GM12878 (cell line): ENCODE results near the gene THUMPD3. TPM values are rescaled to one million over a fixed set of nuclear protein-coding genes. Genes with fewer than 3 reads are reported as not detected.

Experiments
- ATAC-seq: fragments of 200-7000 bp; cut with Tn5 transposase; 3 replicates; pipeline ENCODE4 v1.9.1; 2020; ENCODE audit warnings: mild to moderate bottlenecking, moderate library complexity
- BruUV-seq: library from RNA; stranded (reverse); fragments of 400-500 nt; replicated peaks from 2 replicates; lab custom pipeline; 2021; lab: Mats Ljungman, UMichigan
- CTCF ChIA-PET: fragments of 300-600 bp; sonication (Branson Sonifier 250); formaldehyde crosslinking; extraction: SDS; loops from one replicate; lab custom pipeline; 2021; ENCODE audit warnings: inconsistent platforms; lab: Yijun Ruan, JAX
- POLR2A ChIA-PET: fragments of 350-600 bp; formaldehyde crosslinking; extraction: SDS; loops from one replicate; lab custom pipeline; 2021; ENCODE audit warnings: inconsistent platforms; lab: Charles Lee
- RAD21 ChIA-PET: fragments of 300-600 bp; sonication (Branson Sonifier 250); formaldehyde crosslinking; loops from one replicate; lab custom pipeline; 2023; ENCODE audit warnings: antibody characterized with exemption; ENCODE audit not compliant: unreplicated experiment; lab: Charles Lee
- SMC1A ChIA-PET: fragments of 300-600 bp; sonication (Branson Sonifier 250); formaldehyde crosslinking; loops from one replicate; lab custom pipeline; 2023; ENCODE audit not compliant: unreplicated experiment, uncharacterized antibody; lab: Charles Lee
- DNase-seq: peaks from one replicate; pipeline ENCODE4 v3.0.0-alpha.2; 2011; ENCODE audit warnings: low read depth, low spot score
- FAIRE-seq: peaks from 3 replicates; lab custom pipeline; 2011; peaks lifted over from hg19 to GRCh38; lab: Jason Lieb, UNC
- H2AFZ ChIP-seq: 2 replicates; pipeline ENCODE4 v1.6.0; 2011; ENCODE audit warnings: low read depth, low read length, control low read depth; ENCODE audit not compliant: control insufficient read depth
- H3K27ac ChIP-seq: 2 replicates; pipeline ENCODE4 v1.5.1; 2011; ENCODE audit warnings: control low read depth; ENCODE audit not compliant: control insufficient read depth, insufficient read depth
- H3K27me3 ChIP-seq, 2 experiments: replicated peaks in 1 of 2; 2 replicates each; pipeline versions ENCODE4 v1.6.0 to v1.6.1; 2011; ENCODE audit warnings: low read length in 1 of 2; ENCODE audit not compliant: control insufficient read depth in 2 of 2, insufficient read depth in 2 of 2
- H3K36me3 ChIP-seq, 2 experiments: 2 replicates each; pipeline ENCODE4 v1.5.1; 2011; ENCODE audit warnings: low read length in 1 of 2; ENCODE audit not compliant: control insufficient read depth in 2 of 2, insufficient read depth in 2 of 2
- H3K4me1 ChIP-seq: 2 replicates; pipeline ENCODE4 v1.6.1; 2011; ENCODE audit warnings: mild to moderate bottlenecking, low read length, moderate library complexity, mixed read lengths; ENCODE audit not compliant: control insufficient read depth, insufficient read depth
- H3K4me2 ChIP-seq: 2 replicates; pipeline ENCODE4 v1.6.0; 2011; ENCODE audit warnings: control low read depth; ENCODE audit not compliant: control insufficient read depth, insufficient read depth
- H3K4me3 ChIP-seq: fragments of 200-600 bp; sonication (generic); 2 replicates; pipeline ENCODE4 v1.5.1; 2016
- H3K79me2 ChIP-seq: 2 replicates; pipeline ENCODE4 v1.6.0; 2011; ENCODE audit warnings: low read length; ENCODE audit not compliant: control insufficient read depth, insufficient read depth
- H3K9ac ChIP-seq: 2 replicates; pipeline ENCODE4 v1.8.0; 2011; ENCODE audit warnings: low read length, control low read depth, mixed read lengths; ENCODE audit not compliant: control insufficient read depth, insufficient read depth
- H3K9me3 ChIP-seq: replicated peaks from 3 replicates; pipeline ENCODE4 v1.5.1; 2011; ENCODE audit warnings: mild to moderate bottlenecking, low read length; ENCODE audit not compliant: control insufficient read depth, insufficient read depth
- H4K20me1 ChIP-seq: 2 replicates; pipeline ENCODE4 v1.6.0; 2011; ENCODE audit not compliant: control insufficient read depth, insufficient read depth
- ASH2L ChIP-seq: fragments of 300-600, 200-600 bp; sonication (generic); IDR thresholded peaks from 2 replicates; pipeline ENCODE4 v1.6.1; 2017; ENCODE audit warnings: low read depth, mild to moderate bottlenecking, borderline replicate concordance
- CREB1 ChIP-seq: IDR thresholded peaks from 2 replicates; pipeline ENCODE4 v1.6.1; 2012; ENCODE audit warnings: low read depth, mild to moderate bottlenecking, inconsistent platforms
- IKZF2 ChIP-seq, 2 experiments: fragments of 450-650 bp; IDR thresholded peaks; 2 replicates each; pipeline ENCODE4 v1.6.1; 2017; ENCODE audit warnings: mild to moderate bottlenecking in 2 of 2, moderate library complexity in 2 of 2
- MXI1 ChIP-seq: fragments of 150-350 bp; IDR thresholded peaks from 2 replicates; pipeline ENCODE4 v1.6.1; 2011; ENCODE audit warnings: low read depth, mild to moderate bottlenecking, inconsistent platforms, low read length, improper control_type of control experiment
- POLR2AphosphoS2 ChIP-seq: IDR thresholded peaks from 2 replicates; pipeline ENCODE4 v1.6.1; 2011; ENCODE audit warnings: low read depth, mild to moderate bottlenecking, low read length, improper control_type of control experiment, moderate library complexity
- WRNIP1 ChIP-seq: IDR thresholded peaks from 2 replicates; pipeline ENCODE4 v1.6.1; 2011; ENCODE audit warnings: low read depth, low read length, improper control_type of control experiment, borderline replicate concordance
- ZNF274 ChIP-seq: IDR thresholded peaks from one replicate; pipeline ENCODE4 v1.8.0; 2011; ENCODE audit not compliant: insufficient read length, insufficient read depth
- ZNF384 ChIP-seq: IDR thresholded peaks from 2 replicates; pipeline ENCODE4 v1.6.1; 2012; ENCODE audit warnings: low read depth, mild to moderate bottlenecking, low read length, improper control_type of control experiment, borderline replicate concordance
- WGBS: methylation state at CpG from one replicate; pipeline ENCODE4 v1.1.6; 2016; ENCODE audit warnings: low lambda C conversion rate; ENCODE audit not compliant: insufficient replicate concordance, insufficient coverage; ENCODE audit errors: missing lambda C conversion rate; 5-methylcytosine and 5-hydroxymethylcytosine counted together
- in situ Hi-C: fragments of 300-500 bp; cut with MboI; formaldehyde crosslinking; loops from 9 replicates; pipeline ENCODE4 v1.14.3; 2018; ENCODE audit warnings: mixed read lengths
- intact Hi-C: fragments of 100-400 bp; cut with micrococcal nuclease; formaldehyde crosslinking; loops from one replicate; pipeline ENCODE4 v1.14.2; 2022; ENCODE audit not compliant: unreplicated experiment
- polyA plus RNA-seq, 11 experiments: library from polyadenylated mRNA; depleted of rRNA in 4 of 11; unstranded in 6 of 11; stranded (reverse) in 5 of 11; fragments of >200 nt; fragmentation: Nextera tagmentation in 4 of 11; fragmentation: Illumina TruSeq in 1 of 11; extraction: Ambion mirVana in 4 of 11; extraction: Trizol in 1 of 11; gene quantifications; 1 replicate in 1 of 11; 2 replicates in 10 of 11; pipeline versions ENCODE4 v1.2.1 to v1.2.3, GENCODE V29; 2011 to 2016; ENCODE audit warnings: inconsistent platforms in 2 of 11, missing spikeins in 2 of 11, low read depth in 1 of 11
- total RNA-seq, 4 experiments: library from RNA; depleted of rRNA in 3 of 4; stranded (reverse); fragments of >200 nt in 3 of 4; fragmentation: Illumina TruSeq in 1 of 4; extraction: Trizol in 1 of 4; gene quantifications; 2 replicates each; pipeline versions ENCODE4 v1.2.1 to v1.2.3, GENCODE V29; 2013 to 2021
- TF ChIP-seq, protein P1 (sequence below): fragments of 450-650 bp; IDR thresholded peaks from 2 replicates; pipeline ENCODE4 v1.6.1; 2017; ENCODE audit warnings: mild to moderate bottlenecking, moderate library complexity
- TF ChIP-seq, protein P2 (sequence below): fragments of 450-650 bp; IDR thresholded peaks from 2 replicates; pipeline ENCODE4 v1.6.1; 2016; ENCODE audit warnings: mild to moderate bottlenecking, moderate library complexity, borderline replicate concordance

The THUMPD3 gene
- total and polyA plus RNA-seq, 10 of the 15 experiments (the other 5 are each of a cell fraction or from before 2014, with no cell fraction given) = 28.7 to 47.4 (median 41.8) TPM

DNA sequence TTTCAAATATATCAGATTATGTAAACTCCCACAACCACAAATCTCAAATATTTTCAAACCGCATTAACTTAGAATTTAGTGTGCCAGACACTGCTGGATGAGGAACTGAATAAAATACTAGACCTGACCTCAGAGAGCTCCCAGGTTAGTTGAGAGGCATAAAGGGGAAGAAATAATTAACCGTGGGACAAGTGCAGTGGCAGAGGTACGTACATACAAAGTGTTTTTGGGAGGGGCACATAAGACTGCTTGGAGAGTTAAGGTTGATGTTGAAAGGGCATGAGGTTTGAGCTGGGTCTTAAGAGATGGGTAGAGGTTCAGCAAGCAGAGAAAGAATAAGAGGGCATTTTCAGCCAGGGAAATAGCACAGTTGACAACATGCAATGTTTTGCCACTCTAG is 17.2 kb downstream of the THUMPD3 start:
- TF ChIP-seq ZNF384 (no peak), ZNF274 (no peak), MXI1 (no peak), IKZF2 (IDR thresholded peaks at IDR 0.05) (no peak), ASH2L (no peak), POLR2AphosphoS2 (no peak), WRNIP1 (no peak), CREB1 (no peak)
- TF ChIP-seq, protein P1, sequence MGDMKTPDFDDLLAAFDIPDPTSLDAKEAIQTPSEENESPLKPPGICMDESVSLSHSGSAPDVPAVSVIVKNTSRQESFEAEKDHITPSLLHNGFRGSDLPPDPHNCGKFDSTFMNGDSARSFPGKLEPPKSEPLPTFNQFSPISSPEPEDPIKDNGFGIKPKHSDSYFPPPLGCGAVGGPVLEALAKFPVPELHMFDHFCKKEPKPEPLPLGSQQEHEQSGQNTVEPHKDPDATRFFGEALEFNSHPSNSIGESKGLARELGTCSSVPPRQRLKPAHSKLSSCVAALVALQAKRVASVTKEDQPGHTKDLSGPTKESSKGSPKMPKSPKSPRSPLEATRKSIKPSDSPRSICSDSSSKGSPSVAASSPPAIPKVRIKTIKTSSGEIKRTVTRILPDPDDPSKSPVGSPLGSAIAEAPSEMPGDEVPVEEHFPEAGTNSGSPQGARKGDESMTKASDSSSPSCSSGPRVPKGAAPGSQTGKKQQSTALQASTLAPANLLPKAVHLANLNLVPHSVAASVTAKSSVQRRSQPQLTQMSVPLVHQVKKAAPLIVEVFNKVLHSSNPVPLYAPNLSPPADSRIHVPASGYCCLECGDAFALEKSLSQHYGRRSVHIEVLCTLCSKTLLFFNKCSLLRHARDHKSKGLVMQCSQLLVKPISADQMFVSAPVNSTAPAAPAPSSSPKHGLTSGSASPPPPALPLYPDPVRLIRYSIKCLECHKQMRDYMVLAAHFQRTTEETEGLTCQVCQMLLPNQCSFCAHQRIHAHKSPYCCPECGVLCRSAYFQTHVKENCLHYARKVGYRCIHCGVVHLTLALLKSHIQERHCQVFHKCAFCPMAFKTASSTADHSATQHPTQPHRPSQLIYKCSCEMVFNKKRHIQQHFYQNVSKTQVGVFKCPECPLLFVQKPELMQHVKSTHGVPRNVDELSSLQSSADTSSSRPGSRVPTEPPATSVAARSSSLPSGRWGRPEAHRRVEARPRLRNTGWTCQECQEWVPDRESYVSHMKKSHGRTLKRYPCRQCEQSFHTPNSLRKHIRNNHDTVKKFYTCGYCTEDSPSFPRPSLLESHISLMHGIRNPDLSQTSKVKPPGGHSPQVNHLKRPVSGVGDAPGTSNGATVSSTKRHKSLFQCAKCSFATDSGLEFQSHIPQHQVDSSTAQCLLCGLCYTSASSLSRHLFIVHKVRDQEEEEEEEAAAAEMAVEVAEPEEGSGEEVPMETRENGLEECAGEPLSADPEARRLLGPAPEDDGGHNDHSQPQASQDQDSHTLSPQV = no peak
- TF ChIP-seq, protein P2, sequence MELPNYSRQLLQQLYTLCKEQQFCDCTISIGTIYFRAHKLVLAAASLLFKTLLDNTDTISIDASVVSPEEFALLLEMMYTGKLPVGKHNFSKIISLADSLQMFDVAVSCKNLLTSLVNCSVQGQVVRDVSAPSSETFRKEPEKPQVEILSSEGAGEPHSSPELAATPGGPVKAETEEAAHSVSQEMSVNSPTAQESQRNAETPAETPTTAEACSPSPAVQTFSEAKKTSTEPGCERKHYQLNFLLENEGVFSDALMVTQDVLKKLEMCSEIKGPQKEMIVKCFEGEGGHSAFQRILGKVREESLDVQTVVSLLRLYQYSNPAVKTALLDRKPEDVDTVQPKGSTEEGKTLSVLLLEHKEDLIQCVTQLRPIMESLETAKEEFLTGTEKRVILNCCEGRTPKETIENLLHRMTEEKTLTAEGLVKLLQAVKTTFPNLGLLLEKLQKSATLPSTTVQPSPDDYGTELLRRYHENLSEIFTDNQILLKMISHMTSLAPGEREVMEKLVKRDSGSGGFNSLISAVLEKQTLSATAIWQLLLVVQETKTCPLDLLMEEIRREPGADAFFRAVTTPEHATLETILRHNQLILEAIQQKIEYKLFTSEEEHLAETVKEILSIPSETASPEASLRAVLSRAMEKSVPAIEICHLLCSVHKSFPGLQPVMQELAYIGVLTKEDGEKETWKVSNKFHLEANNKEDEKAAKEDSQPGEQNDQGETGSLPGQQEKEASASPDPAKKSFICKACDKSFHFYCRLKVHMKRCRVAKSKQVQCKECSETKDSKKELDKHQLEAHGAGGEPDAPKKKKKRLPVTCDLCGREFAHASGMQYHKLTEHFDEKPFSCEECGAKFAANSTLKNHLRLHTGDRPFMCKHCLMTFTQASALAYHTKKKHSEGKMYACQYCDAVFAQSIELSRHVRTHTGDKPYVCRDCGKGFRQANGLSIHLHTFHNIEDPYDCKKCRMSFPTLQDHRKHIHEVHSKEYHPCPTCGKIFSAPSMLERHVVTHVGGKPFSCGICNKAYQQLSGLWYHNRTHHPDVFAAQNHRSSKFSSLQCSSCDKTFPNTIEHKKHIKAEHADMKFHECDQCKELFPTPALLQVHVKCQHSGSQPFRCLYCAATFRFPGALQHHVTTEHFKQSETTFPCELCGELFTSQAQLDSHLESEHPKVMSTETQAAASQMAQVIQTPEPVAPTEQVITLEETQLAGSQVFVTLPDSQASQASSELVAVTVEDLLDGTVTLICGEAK = no peak
- no TSS peak for BruUV-seq
- 83% methylated on average over 3 of the region's 3 CpGs for WGBS
- no peak overlapping the region for H3K27ac ChIP-seq
- H3K36me3 ChIP-seq = peaks cover 4 to 14% of the 10 kb centered on the region in 2 experiments; a peak in 3 of 4 replicates
- no peak overlapping the region for H3K4me3 ChIP-seq
- H3K4me1 ChIP-seq = no peaks in the 10 kb centered on the region
- RAD21 ChIA-PET = no interaction called here
- FAIRE-seq (no peak), DNase-seq (no peak), ATAC-seq (no peak; the same call in 2 of the 3 replicates)
- POLR2A ChIA-PET = interaction anchor here (1.0 kb wide), 1 partner anchor 17 kb away, joined by 3 read pairs; the partner anchor contains the start of gene THUMPD3
- in situ Hi-C loops = no loop called here
- CTCF ChIA-PET = interaction anchor here (1.2 to 2.2 kb wide), 2 partner anchors 11 to 27 kb away, joined by 3 to 5 read pairs; no protein-coding TSS in a partner anchor
- H3K4me2 ChIP-seq = no peak overlapping the region
- H3K79me2 ChIP-seq = no peaks in the 10 kb centered on the region
- no peaks in the 10 kb centered on the region for H3K27me3 ChIP-seq
- no peak overlapping the region for H2AFZ ChIP-seq
- no peak overlapping the region for H3K9ac ChIP-seq
- intact Hi-C loops = no loop called here
- no peaks in the 10 kb centered on the region; the same call in 1 of the 2 replicates for H4K20me1 ChIP-seq
- SMC1A ChIA-PET = interaction anchor here (1.4 kb wide), 1 partner anchor 19 kb away, joined by 3 read pairs; no protein-coding TSS in a partner anchor
- H3K9me3 ChIP-seq = no peaks in the 10 kb centered on the region
